WTC11 (cell line): ENCODE data around the gene BNC2. TPM values are rescaled to one million over a fixed set of nuclear protein-coding genes. Genes with fewer than 3 reads are reported as not detected.

Source experiments
- ATAC-seq: fragments of 200-7000 bp; cut with Tn5 transposase; 2 replicates; pipeline ENCODE4 v1.10.0; 2021; ENCODE audit warnings: mild to moderate bottlenecking, moderate library complexity
- CTCF ChIA-PET: fragments of 300-600 bp; sonication (Branson Sonifier 250); formaldehyde crosslinking; loops from one replicate; lab custom pipeline; 2021; ENCODE audit warnings: antibody characterized with exemption; lab: Charles Lee
- POLR2A ChIA-PET: fragments of 350-600 bp; sonication (Branson Sonifier 250); formaldehyde crosslinking; loops from one replicate; lab custom pipeline; 2021; ENCODE audit warnings: antibody characterized with exemption; lab: Charles Lee
- DNase-seq: peaks from one replicate; pipeline ENCODE4 v3.0.0; 2021; ENCODE audit warnings: low spot score
- H3K27ac Mint-ChIP-seq: 2 replicates; pipeline ENCODE4 v1.8.0; 2021; ENCODE audit warnings: mixed read lengths
- H3K27me3 Mint-ChIP-seq: 2 replicates; pipeline ENCODE4 v1.8.0; 2021; ENCODE audit warnings: low read depth, mild to moderate bottlenecking, moderate library complexity, mixed read lengths
- H3K36me3 Mint-ChIP-seq: 2 replicates; pipeline ENCODE4 v1.8.0; 2021; ENCODE audit warnings: mixed read lengths
- H3K4me1 Mint-ChIP-seq: 2 replicates; pipeline ENCODE4 v1.8.0; 2022; ENCODE audit warnings: mixed read lengths
- H3K4me3 Mint-ChIP-seq: 2 replicates; pipeline ENCODE4 v1.8.0; 2021; ENCODE audit warnings: mild to moderate bottlenecking, moderate library complexity, mixed read lengths
- H3K9me3 Mint-ChIP-seq: 2 replicates; pipeline ENCODE4 v1.8.0; 2021; ENCODE audit warnings: mixed read lengths
- ATF1 ChIP-seq: sonication (generic); formaldehyde crosslinking; IDR thresholded peaks from 2 replicates; pipeline ENCODE4 v1.8.1; 2023; ENCODE audit warnings: mild to moderate bottlenecking, moderate library complexity, missing genetic modification reagents
- CBFB ChIP-seq: sonication (generic); formaldehyde crosslinking; IDR thresholded peaks from 2 replicates; pipeline ENCODE4 v1.8.1; 2022; ENCODE audit warnings: mild to moderate bottlenecking, low read depth, missing genetic modification reagents
- CREM ChIP-seq: sonication (generic); formaldehyde crosslinking; IDR thresholded peaks from 2 replicates; pipeline ENCODE4 v1.8.1; 2022; ENCODE audit warnings: mild to moderate bottlenecking, missing genetic modification reagents, moderate library complexity
- EMX1 ChIP-seq: fragments of 250-450 bp; sonication (Bioruptor Pico); IDR thresholded peaks from 2 replicates; pipeline ENCODE4 v1.8.0; 2021; ENCODE audit warnings: mild to moderate bottlenecking
- FOXK1 ChIP-seq: sonication (generic); formaldehyde crosslinking; IDR thresholded peaks from 2 replicates; pipeline ENCODE4 v1.8.0; 2022; ENCODE audit warnings: mild to moderate bottlenecking, moderate library complexity, missing genetic modification reagents
- HMGA2 ChIP-seq: fragments of 250-450 bp; sonication (Bioruptor Pico); IDR thresholded peaks from 2 replicates; pipeline ENCODE4 v1.4.0; 2021; ENCODE audit warnings: mild to moderate bottlenecking, moderate library complexity
- KAT7 ChIP-seq: sonication (generic); formaldehyde crosslinking; IDR thresholded peaks from 2 replicates; pipeline ENCODE4 v1.8.1; 2023; ENCODE audit warnings: missing genetic modification reagents, mild to moderate bottlenecking, borderline replicate concordance
- RORB ChIP-seq: fragments of 250-450 bp; sonication (Bioruptor Pico); IDR thresholded peaks from 2 replicates; pipeline ENCODE4 v1.9.0; 2021; ENCODE audit warnings: mild to moderate bottlenecking
- SMAD3 ChIP-seq: sonication (generic); formaldehyde crosslinking; IDR thresholded peaks from 2 replicates; pipeline ENCODE4 v1.8.0; 2022; ENCODE audit warnings: missing genetic modification reagents, mild to moderate bottlenecking, borderline replicate concordance
- SP1 ChIP-seq: sonication (generic); formaldehyde crosslinking; conservative IDR thresholded peaks from 2 replicates; pipeline ENCODE4 v1.8.1; 2022; ENCODE audit warnings: missing genetic modification reagents
- ZBTB21 ChIP-seq: sonication (generic); formaldehyde crosslinking; IDR thresholded peaks from 2 replicates; pipeline ENCODE4 v1.8.1; 2023; ENCODE audit warnings: mild to moderate bottlenecking, missing genetic modification reagents, borderline replicate concordance
- ZNF138 ChIP-seq: sonication (generic); formaldehyde crosslinking; conservative IDR thresholded peaks from 2 replicates; pipeline ENCODE4 v1.8.1; 2022; ENCODE audit warnings: mild to moderate bottlenecking, moderate library complexity, missing genetic modification reagents
- ZNF317 ChIP-seq: sonication (generic); formaldehyde crosslinking; IDR thresholded peaks from 2 replicates; pipeline ENCODE4 v1.8.1; 2023; ENCODE audit warnings: low read depth, mild to moderate bottlenecking, moderate library complexity, missing genetic modification reagents, borderline replicate concordance
- ZNF396 ChIP-seq: fragments of 250-450 bp; sonication (Bioruptor Pico); IDR thresholded peaks from 2 replicates; pipeline ENCODE4 v1.8.0; 2021; ENCODE audit warnings: mild to moderate bottlenecking, moderate library complexity, borderline replicate concordance
- ZNF416 ChIP-seq: fragments of 250-450 bp; sonication (Bioruptor Pico); IDR thresholded peaks from 2 replicates; pipeline ENCODE4 v1.9.0; 2021; ENCODE audit warnings: mild to moderate bottlenecking, inconsistent platforms
- ZNF671 ChIP-seq: fragments of 250-450 bp; sonication (Bioruptor Pico); IDR thresholded peaks from 2 replicates; pipeline ENCODE4 v1.8.0; 2021; ENCODE audit warnings: mild to moderate bottlenecking
- total RNA-seq: library from RNA; stranded (reverse); gene quantifications from 3 replicates; pipeline ENCODE4 v1.2.3, GENCODE V29; 2021
- TF ChIP-seq, protein P1 (sequence below): sonication (generic); formaldehyde crosslinking; IDR thresholded peaks from 2 replicates; pipeline ENCODE4 v1.8.1; 2023; ENCODE audit warnings: mild to moderate bottlenecking, moderate library complexity, missing genetic modification reagents
- TF ChIP-seq, protein P2 (sequence below): sonication (generic); formaldehyde crosslinking; IDR thresholded peaks from 2 replicates; pipeline ENCODE4 v1.8.0; 2023; ENCODE audit warnings: missing genetic modification reagents
- TF ChIP-seq, protein P3 (sequence below): sonication (generic); formaldehyde crosslinking; conservative IDR thresholded peaks from 2 replicates; pipeline ENCODE4 v1.8.1; 2022; ENCODE audit warnings: mild to moderate bottlenecking, missing genetic modification reagents
- TF ChIP-seq, protein P4 (sequence below): sonication (generic); formaldehyde crosslinking; IDR thresholded peaks from 2 replicates; pipeline ENCODE4 v1.8.0; 2022; ENCODE audit warnings: mild to moderate bottlenecking, missing genetic modification reagents
- TF ChIP-seq, protein P5 (sequence below): sonication (generic); formaldehyde crosslinking; IDR thresholded peaks from 2 replicates; pipeline ENCODE4 v1.8.1; 2022; ENCODE audit warnings: mild to moderate bottlenecking, missing genetic modification reagents, moderate library complexity, borderline replicate concordance
- TF ChIP-seq, protein P6 (sequence below): sonication (generic); formaldehyde crosslinking; IDR thresholded peaks from 2 replicates; pipeline ENCODE4 v1.8.1; 2022; ENCODE audit warnings: mild to moderate bottlenecking, moderate library complexity, missing genetic modification reagents
- TF ChIP-seq, protein P7 (sequence below): sonication (generic); formaldehyde crosslinking; IDR thresholded peaks from 2 replicates; pipeline ENCODE4 v1.8.0; 2022; ENCODE audit warnings: mild to moderate bottlenecking, missing genetic modification reagents
- TF ChIP-seq, protein P8 (sequence below): fragments of 250-450 bp; sonication (Bioruptor Pico); IDR thresholded peaks from 2 replicates; pipeline ENCODE4 v1.9.0; 2021; ENCODE audit warnings: moderate library complexity, mild to moderate bottlenecking, inconsistent platforms, borderline replicate concordance
- TF ChIP-seq, protein P9 (sequence below): sonication (generic); formaldehyde crosslinking; IDR thresholded peaks from 2 replicates; pipeline ENCODE4 v1.8.1; 2022; ENCODE audit warnings: missing genetic modification reagents, borderline replicate concordance

The BNC2 gene
- total RNA-seq, 1 experiment from 2014 or later = 33.3 TPM

DNA sequence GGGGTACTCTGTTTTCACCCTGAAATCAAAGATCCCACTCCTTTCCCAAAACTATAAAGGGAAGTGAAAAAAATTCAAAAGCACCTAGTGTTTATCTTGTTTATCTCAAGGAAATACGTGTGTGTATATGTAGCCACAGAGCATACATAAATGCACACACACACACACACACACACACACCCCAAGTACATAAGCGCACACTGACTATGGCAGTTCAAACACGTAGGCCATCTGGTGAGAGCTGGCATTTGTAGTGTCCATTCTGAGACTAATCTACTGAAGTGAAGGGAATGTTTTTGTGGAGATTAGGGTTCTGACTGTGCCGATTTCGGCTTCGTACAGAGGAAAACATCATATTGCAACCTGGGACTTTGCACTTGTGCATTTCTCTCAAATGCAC, 451.7 kb downstream of the BNC2 start:
- POLR2A ChIA-PET = no interaction called here
- H3K27ac Mint-ChIP-seq = no peak overlapping the region
- DNase-seq (no peak), ATAC-seq (no peak)
- no peak overlapping the region for H3K4me3 Mint-ChIP-seq
- H3K9me3 Mint-ChIP-seq = peaks cover 14% of the 10 kb centered on the region
- peaks cover 57% of the 10 kb centered on the region for H3K4me1 Mint-ChIP-seq
- TF ChIP-seq, protein P1, sequence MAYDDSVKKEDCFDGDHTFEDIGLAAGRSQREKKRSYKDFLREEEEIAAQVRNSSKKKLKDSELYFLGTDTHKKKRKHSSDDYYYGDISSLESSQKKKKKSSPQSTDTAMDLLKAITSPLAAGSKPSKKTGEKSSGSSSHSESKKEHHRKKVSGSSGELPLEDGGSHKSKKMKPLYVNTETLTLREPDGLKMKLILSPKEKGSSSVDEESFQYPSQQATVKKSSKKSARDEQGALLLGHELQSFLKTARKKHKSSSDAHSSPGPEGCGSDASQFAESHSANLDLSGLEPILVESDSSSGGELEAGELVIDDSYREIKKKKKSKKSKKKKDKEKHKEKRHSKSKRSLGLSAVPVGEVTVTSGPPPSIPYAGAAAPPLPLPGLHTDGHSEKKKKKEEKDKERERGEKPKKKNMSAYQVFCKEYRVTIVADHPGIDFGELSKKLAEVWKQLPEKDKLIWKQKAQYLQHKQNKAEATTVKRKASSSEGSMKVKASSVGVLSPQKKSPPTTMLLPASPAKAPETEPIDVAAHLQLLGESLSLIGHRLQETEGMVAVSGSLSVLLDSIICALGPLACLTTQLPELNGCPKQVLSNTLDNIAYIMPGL (CRISPR knock-in tag) = no peak
- no peak for TF ChIP-seq ZNF317 (CRISPR knock-in tag)
- CTCF ChIA-PET = no interaction called here
- peaks cover 25% of the 10 kb centered on the region for H3K36me3 Mint-ChIP-seq
- H3K27me3 Mint-ChIP-seq = no peaks in the 10 kb centered on the region

DNA sequence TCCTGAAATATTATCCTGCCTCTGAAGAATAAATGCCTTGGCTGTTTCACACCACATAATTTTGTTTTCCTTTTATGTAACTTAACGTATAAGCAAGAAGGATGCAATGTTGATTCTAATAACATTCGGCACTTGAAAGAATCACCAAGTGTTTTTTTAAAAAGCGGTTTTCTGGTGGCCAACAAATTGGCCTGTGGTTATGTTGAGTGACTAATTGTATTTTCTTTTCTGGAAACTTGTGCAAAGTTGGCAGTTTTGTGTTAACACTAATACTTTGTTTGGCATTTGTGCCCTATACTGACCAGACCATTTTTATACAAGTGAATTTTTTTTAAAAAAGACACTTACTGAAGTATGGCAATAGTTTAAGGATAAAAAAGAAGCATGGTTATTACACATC, 452.7 kb downstream of the BNC2 start:
- 0 out of 2 replicates have a peak overlapping the region, but pooled peaks have one; percentile 24 for H3K27ac Mint-ChIP-seq
- H3K4me1 Mint-ChIP-seq = peaks cover 55% of the 10 kb centered on the region
- CTCF ChIA-PET = no interaction called here

DNA sequence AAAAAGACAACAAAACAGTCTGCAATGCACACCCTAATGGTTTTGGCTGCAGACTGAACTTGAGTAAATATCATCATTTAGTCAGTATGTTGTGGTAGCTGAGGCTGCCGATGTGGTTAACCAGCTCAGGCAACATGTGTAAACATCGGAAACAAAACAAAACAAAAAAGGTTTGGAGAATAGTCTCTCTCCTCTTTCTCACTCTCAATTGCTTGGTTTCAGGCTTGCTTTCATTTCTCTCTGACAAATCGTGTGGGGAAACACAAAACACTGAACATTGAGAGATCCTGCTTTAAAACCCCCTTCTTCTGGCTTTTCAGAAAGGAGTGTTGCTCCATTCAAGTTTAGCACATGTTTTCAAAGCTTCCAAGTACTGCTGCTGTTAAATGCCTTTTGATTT, 453.3 kb downstream of the BNC2 start:
- no peaks in the 10 kb centered on the region for H3K27me3 Mint-ChIP-seq
- POLR2A ChIA-PET = no interaction called here
- CTCF ChIA-PET = no interaction called here
- no peak overlapping the region for H3K4me3 Mint-ChIP-seq
- H3K9me3 Mint-ChIP-seq = peaks cover 14% of the 10 kb centered on the region
- H3K27ac Mint-ChIP-seq = peak overlapping the region; percentile 24; the same call in 1 of the 2 replicates
- DNase-seq = no peak
- no peak for ATAC-seq
- H3K4me1 Mint-ChIP-seq = peaks cover 49% of the 10 kb centered on the region
- H3K36me3 Mint-ChIP-seq = peaks cover 25% of the 10 kb centered on the region
- TF ChIP-seq ZBTB21 = no peak
- TF ChIP-seq, protein P2, sequence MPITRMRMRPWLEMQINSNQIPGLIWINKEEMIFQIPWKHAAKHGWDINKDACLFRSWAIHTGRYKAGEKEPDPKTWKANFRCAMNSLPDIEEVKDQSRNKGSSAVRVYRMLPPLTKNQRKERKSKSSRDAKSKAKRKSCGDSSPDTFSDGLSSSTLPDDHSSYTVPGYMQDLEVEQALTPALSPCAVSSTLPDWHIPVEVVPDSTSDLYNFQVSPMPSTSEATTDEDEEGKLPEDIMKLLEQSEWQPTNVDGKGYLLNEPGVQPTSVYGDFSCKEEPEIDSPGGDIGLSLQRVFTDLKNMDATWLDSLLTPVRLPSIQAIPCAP = no peak
- no peak for TF ChIP-seq HMGA2 (CRISPR knock-in tag)
- no peak for TF ChIP-seq FOXK1 (CRISPR knock-in tag)
- no peak for TF ChIP-seq ZNF138 (CRISPR knock-in tag)
- TF ChIP-seq, protein P3, sequence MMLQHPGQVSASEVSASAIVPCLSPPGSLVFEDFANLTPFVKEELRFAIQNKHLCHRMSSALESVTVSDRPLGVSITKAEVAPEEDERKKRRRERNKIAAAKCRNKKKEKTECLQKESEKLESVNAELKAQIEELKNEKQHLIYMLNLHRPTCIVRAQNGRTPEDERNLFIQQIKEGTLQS = no peak
- TF ChIP-seq, protein P4, sequence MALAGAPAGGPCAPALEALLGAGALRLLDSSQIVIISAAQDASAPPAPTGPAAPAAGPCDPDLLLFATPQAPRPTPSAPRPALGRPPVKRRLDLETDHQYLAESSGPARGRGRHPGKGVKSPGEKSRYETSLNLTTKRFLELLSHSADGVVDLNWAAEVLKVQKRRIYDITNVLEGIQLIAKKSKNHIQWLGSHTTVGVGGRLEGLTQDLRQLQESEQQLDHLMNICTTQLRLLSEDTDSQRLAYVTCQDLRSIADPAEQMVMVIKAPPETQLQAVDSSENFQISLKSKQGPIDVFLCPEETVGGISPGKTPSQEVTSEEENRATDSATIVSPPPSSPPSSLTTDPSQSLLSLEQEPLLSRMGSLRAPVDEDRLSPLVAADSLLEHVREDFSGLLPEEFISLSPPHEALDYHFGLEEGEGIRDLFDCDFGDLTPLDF (CRISPR knock-in tag) = no peak
- TF ChIP-seq RORB = no peak
- TF ChIP-seq ZNF416 (CRISPR knock-in tag) = no peak
- TF ChIP-seq CREM = no peak

More for the DNA sequence above, 452.7 kb downstream of the BNC2 start:
- DNase-seq (no peak), ATAC-seq (no peak)
- Mint-ChIP-seq H3K36me3 (peaks cover 25% of the 10 kb centered on the region), H3K4me3 (no peak overlapping the region), H3K27me3 (no peaks in the 10 kb centered on the region), H3K9me3 (peaks cover 14% of the 10 kb centered on the region)
- POLR2A ChIA-PET = no interaction called here
- TF ChIP-seq ZNF671 (no peak), CBFB (no peak), ZNF138 (CRISPR knock-in tag) (no peak), ZNF317 (CRISPR knock-in tag) (no peak), ATF1 (CRISPR knock-in tag) (no peak), FOXK1 (CRISPR knock-in tag) (no peak), EMX1 (CRISPR knock-in tag) (no peak), ZNF396 (no peak), SMAD3 (CRISPR knock-in tag) (no peak), KAT7 (CRISPR knock-in tag) (no peak), SP1 (CRISPR knock-in tag) (no peak)
- TF ChIP-seq, protein P5, sequence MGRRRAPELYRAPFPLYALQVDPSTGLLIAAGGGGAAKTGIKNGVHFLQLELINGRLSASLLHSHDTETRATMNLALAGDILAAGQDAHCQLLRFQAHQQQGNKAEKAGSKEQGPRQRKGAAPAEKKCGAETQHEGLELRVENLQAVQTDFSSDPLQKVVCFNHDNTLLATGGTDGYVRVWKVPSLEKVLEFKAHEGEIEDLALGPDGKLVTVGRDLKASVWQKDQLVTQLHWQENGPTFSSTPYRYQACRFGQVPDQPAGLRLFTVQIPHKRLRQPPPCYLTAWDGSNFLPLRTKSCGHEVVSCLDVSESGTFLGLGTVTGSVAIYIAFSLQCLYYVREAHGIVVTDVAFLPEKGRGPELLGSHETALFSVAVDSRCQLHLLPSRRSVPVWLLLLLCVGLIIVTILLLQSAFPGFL (CRISPR knock-in tag) = no peak
- TF ChIP-seq, protein P6, sequence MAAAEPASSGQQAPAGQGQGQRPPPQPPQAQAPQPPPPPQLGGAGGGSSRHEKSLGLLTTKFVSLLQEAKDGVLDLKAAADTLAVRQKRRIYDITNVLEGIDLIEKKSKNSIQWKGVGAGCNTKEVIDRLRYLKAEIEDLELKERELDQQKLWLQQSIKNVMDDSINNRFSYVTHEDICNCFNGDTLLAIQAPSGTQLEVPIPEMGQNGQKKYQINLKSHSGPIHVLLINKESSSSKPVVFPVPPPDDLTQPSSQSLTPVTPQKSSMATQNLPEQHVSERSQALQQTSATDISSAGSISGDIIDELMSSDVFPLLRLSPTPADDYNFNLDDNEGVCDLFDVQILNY (CRISPR knock-in tag) = no peak
- TF ChIP-seq, protein P7, sequence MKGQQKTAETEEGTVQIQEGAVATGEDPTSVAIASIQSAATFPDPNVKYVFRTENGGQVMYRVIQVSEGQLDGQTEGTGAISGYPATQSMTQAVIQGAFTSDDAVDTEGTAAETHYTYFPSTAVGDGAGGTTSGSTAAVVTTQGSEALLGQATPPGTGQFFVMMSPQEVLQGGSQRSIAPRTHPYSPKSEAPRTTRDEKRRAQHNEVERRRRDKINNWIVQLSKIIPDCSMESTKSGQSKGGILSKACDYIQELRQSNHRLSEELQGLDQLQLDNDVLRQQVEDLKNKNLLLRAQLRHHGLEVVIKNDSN (CRISPR knock-in tag) = no peak
- TF ChIP-seq, protein P8, sequence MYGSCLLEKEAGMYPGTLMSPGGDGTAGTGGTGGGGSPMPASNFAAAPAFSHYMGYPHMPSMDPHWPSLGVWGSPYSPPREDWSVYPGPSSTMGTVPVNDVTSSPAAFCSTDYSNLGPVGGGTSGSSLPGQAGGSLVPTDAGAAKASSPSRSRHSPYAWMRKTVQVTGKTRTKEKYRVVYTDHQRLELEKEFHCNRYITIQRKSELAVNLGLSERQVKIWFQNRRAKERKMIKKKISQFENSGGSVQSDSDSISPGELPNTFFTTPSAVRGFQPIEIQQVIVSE (CRISPR knock-in tag) = no peak
- TF ChIP-seq, protein P9, sequence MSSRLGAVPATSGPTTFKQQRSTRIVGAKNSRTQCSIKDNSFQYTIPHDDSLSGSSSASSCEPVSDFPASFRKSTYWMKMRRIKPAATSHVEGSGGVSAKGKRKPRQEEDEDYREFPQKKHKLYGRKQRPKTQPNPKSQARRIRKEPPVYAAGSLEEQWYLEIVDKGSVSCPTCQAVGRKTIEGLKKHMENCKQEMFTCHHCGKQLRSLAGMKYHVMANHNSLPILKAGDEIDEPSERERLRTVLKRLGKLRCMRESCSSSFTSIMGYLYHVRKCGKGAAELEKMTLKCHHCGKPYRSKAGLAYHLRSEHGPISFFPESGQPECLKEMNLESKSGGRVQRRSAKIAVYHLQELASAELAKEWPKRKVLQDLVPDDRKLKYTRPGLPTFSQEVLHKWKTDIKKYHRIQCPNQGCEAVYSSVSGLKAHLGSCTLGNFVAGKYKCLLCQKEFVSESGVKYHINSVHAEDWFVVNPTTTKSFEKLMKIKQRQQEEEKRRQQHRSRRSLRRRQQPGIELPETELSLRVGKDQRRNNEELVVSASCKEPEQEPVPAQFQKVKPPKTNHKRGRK (CRISPR knock-in tag) = no peak
